Activated T-cell treated with anti-CD3 and anti-CD28 coated beads for 48 hours (primary cell): ENCODE data around the gene ANAPC16.
A peak's percentile ranks its signal among the peaks of the same experiment; 100 is the strongest.
"Not testable (repeated sequence)": the region's sequence is repeated elsewhere in the genome, so short reads cannot be mapped to it uniquely, and the experiment has no call there.

Experiments used
- DNase-seq: peaks from one replicate; pipeline ENCODE4 v3.0.0-alpha.2; 2020; ENCODE audit warnings: low read depth

The ANAPC16 gene

GRCh38 chr10:72215611-72216549 lies at the start of gene ANAPC16, which contains the start of gene ASCC1:
Gene ANAPC16 (plus strand): TSS chr10:72216012. CDS start chr10:72223915, 7,903 bp downstream.
Gene ASCC1 (minus strand): TSS chr10:72216276. CDS start chr10:72213298, 2,978 bp downstream.
- DNase-seq: peak; percentile 97

- no peak for DNase-seq
Measured at GRCh38 chr10:72167118-72167517, 48.7 kb upstream of the ANAPC16 start.

- DNase-seq: no peak
Measured at GRCh38 chr10:72170263-72170662, 45.5 kb upstream of the ANAPC16 start.

- DNase-seq: no peak
Measured at GRCh38 chr10:72170733-72171132, 45.1 kb upstream of the ANAPC16 start.

GRCh38 chr10:72171175-72171630 lies 44.6 kb upstream of the ANAPC16 start:
- DNase-seq: no peak

- DNase-seq: no peak
Measured at GRCh38 chr10:72173262-72173618, 42.6 kb upstream of the ANAPC16 start.

- no peak for DNase-seq
Measured at GRCh38 chr10:72173619-72174296, 42.1 kb upstream of the ANAPC16 start.

GRCh38 chr10:72174297-72174662 lies 41.5 kb upstream of the ANAPC16 start:
- DNase-seq: no peak

GRCh38 chr10:72175149-72175548 lies 40.7 kb upstream of the ANAPC16 start:
- no peak for DNase-seq

GRCh38 chr10:72176701-72177100 lies 39.1 kb upstream of the ANAPC16 start:
- no peak for DNase-seq

- DNase-seq: no peak
Measured at GRCh38 chr10:72177454-72177853, 38.4 kb upstream of the ANAPC16 start.

GRCh38 chr10:72184156-72184555 lies 31.7 kb upstream of the ANAPC16 start:
- no peak for DNase-seq

- DNase-seq: no peak
Measured at GRCh38 chr10:72186258-72186981, 29.4 kb upstream of the ANAPC16 start.

GRCh38 chr10:72186982-72187330 lies 28.9 kb upstream of the ANAPC16 start:
- no peak for DNase-seq

GRCh38 chr10:72194949-72195348 lies 20.9 kb upstream of the ANAPC16 start:
- no peak for DNase-seq

- DNase-seq: no peak
Measured at GRCh38 chr10:72200883-72201282, 14.9 kb upstream of the ANAPC16 start.

- DNase-seq: no peak
Measured at GRCh38 chr10:72201293-72201692, 14.5 kb upstream of the ANAPC16 start.

- DNase-seq: no peak
Measured at GRCh38 chr10:72204296-72204695, 11.5 kb upstream of the ANAPC16 start.

- no peak for DNase-seq
Measured at GRCh38 chr10:72204724-72205123, 11.1 kb upstream of the ANAPC16 start.

GRCh38 chr10:72206511-72207229 lies 9.1 kb upstream of the ANAPC16 start:
- no peak for DNase-seq

GRCh38 chr10:72208526-72208925 lies 7.3 kb upstream of the ANAPC16 start:
- DNase-seq: not testable (repeated sequence)

GRCh38 chr10:72211381-72211780 lies 4.4 kb upstream of the ANAPC16 start:
- DNase-seq: not testable (repeated sequence)
